Measurements from ENCODE around the gene NCAN. TPM values are rescaled to one million over a fixed set of nuclear protein-coding genes. Genes with fewer than 3 reads are reported as not detected.

Gene NCAN
- total and polyA plus RNA-seq, 2 of the 13 experiments (the other 11 are each of a cell fraction or from before 2014, with no cell fraction given) = not detected

- TF ChIP-seq NRL (CRISPR knock-in tag; IDR thresholded peaks at IDR 0.05; ENCODE audit: borderline replicate concordance) = no peak
- TF ChIP-seq KAT8 (CRISPR knock-in tag; IDR thresholded peaks at IDR 0.05) = no peak
- TF ChIP-seq HNRNPUL1 (IDR thresholded peaks at IDR 0.05; ENCODE audit: low read depth, low read length) = no peak
- no peak for TF ChIP-seq ZNF513 (CRISPR knock-in tag; conservative IDR thresholded peaks at IDR 0.05)
Observed at GRCh38 chr19:19238126-19238894, 26.6 kb downstream of the NCAN start (continued).

GRCh38 chr19:19239675-19240074 is 27.9 kb downstream of the NCAN start:
- intact Hi-C loops (cut with micrococcal nuclease; ENCODE audit: unreplicated experiment) = no loop called here
- FAIRE-seq (no peak), ATAC-seq (no peak), DNase-seq (ENCODE audit: low spot score) (no peak)
- Histone ChIP-seq H3K4me1 (ENCODE audit: insufficient read depth, low read length) (no peaks in the 10 kb centered on the region), H4K20me1 (ENCODE audit: insufficient read depth, low read length) (no peaks in the 10 kb centered on the region), H3K36me3 (replicated peaks in 1 of 2; ENCODE audit: control insufficient read depth in 1 of 2, insufficient read depth in 2 of 2, low read length in 2 of 2) (no peaks in the 10 kb centered on the region), H3K4me2 (ENCODE audit: low read depth, low read length) (no peak overlapping the region), H2AFZ (ENCODE audit: low read length) (no peak overlapping the region), H3K9ac (ENCODE audit: insufficient read depth, low read depth, low read length) (no peak overlapping the region), H3K27me3 (ENCODE audit: control insufficient read depth in 1 of 2, insufficient read depth in 2 of 2, low read length in 2 of 2) (0 out of 5 replicates have a peak, but pooled peaks cover 0 to 9% of the 10 kb centered on the region in 2 experiments), H3K9me3 (ENCODE audit: low read length) (peaks cover 2% of the 10 kb centered on the region; the same call in 1 of the 2 replicates), H3K4me3 (replicated peaks in 1 of 3; ENCODE audit: insufficient read depth in 1 of 3, low read depth in 2 of 3, low read length in 3 of 3) (no peak overlapping the region), H3K27ac (ENCODE audit: extremely low read length, insufficient read depth, low read length) (no peak overlapping the region), H3K79me2 (ENCODE audit: insufficient read depth, low read length) (no peaks in the 10 kb centered on the region)
- ChIA-PET CTCF (ENCODE audit: low intra/inter-chr PET ratio, low total read pairs) (no interaction called here), POLR2A (no interaction called here)
- TF ChIP-seq NBN (conservative IDR thresholded peaks at IDR 0.05) = 0 out of 2 replicates have a peak, but pooled peaks have one; percentile 59
- TF ChIP-seq ZNF33B (CRISPR knock-in tag; IDR thresholded peaks at IDR 0.05) = no peak
- no TSS peak for BruUV-seq (replicated peaks)
- in situ Hi-C loops (cut with HindIII; ENCODE audit: extremely low pct_ligation_motif_present, low pct_unique_long_range_greater_than_20kb) = no loop called here

All from HepG2 (cell line).